C4-2B (cell line): ENCODE data around the gene VMAC.
"Not testable (repeated sequence)": the region's sequence is repeated elsewhere in the genome, so short reads cannot be mapped to it uniquely, and the experiment has no call there.

ENCODE experiments used
- H3K27ac ChIP-seq: fragments of 450-650 bp; 2 replicates; pipeline ENCODE4 v1.5.1; 2017
- ZFX ChIP-seq: fragments of 450-650 bp; IDR thresholded peaks from 2 replicates; pipeline ENCODE4 v1.6.1; 2017
- TF ChIP-seq, protein P1 (sequence below): fragments of 450-650 bp; conservative IDR thresholded peaks from 2 replicates; pipeline ENCODE4 v1.5.1; 2017; ENCODE audit warnings: mild to moderate bottlenecking

VMAC gene, protein sequence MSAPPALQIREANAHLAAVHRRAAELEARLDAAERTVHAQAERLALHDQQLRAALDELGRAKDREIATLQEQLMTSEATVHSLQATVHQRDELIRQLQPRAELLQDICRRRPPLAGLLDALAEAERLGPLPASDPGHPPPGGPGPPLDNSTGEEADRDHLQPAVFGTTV

DNA sequence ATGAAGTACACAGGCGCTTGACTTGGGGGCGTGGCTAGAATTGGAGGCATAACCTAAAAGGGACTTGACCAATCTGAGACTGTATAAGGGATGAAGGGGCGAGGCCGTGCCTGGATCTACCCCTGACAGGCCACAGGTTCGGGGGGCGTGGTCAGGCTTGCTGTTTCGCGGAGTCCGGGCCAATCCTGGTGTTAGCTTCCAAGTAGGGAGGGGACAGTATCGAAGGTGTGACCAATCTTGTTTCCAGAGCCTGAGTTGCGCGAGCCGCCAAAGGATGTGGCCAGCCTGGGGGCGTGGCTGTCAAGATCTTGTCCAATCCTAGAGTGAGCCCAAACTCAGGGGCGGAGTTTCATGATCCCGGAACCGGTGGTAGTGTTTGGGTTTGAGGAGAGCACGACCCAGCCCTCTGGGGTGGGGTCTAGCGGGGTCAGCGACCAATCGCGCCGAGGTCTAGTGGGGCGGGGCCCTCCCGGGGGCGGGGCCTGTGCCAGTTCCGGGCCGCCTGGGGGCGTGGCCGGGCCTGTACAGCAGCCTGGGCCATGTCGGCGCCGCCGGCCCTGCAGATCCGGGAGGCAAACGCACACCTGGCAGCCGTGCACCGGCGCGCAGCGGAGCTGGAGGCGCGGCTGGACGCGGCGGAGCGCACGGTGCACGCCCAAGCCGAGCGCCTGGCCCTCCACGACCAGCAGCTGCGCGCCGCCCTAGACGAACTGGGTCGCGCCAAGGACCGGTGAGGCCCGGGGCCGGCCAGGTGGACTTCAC, at the start of gene VMAC:
Gene VMAC, plus strand, starts transcription at position 521 of the 762 bp plus-strand sequence. Its CDS starts 19 bp downstream, at position 540.
- H3K27ac ChIP-seq, result peak within 1 kb of the TSS; percentile 94
- peak; percentile 76; the same call in 1 of the 2 replicates for TF ChIP-seq ZFX
- TF ChIP-seq, protein P1, sequence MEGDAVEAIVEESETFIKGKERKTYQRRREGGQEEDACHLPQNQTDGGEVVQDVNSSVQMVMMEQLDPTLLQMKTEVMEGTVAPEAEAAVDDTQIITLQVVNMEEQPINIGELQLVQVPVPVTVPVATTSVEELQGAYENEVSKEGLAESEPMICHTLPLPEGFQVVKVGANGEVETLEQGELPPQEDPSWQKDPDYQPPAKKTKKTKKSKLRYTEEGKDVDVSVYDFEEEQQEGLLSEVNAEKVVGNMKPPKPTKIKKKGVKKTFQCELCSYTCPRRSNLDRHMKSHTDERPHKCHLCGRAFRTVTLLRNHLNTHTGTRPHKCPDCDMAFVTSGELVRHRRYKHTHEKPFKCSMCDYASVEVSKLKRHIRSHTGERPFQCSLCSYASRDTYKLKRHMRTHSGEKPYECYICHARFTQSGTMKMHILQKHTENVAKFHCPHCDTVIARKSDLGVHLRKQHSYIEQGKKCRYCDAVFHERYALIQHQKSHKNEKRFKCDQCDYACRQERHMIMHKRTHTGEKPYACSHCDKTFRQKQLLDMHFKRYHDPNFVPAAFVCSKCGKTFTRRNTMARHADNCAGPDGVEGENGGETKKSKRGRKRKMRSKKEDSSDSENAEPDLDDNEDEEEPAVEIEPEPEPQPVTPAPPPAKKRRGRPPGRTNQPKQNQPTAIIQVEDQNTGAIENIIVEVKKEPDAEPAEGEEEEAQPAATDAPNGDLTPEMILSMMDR, result no peak

DNA sequence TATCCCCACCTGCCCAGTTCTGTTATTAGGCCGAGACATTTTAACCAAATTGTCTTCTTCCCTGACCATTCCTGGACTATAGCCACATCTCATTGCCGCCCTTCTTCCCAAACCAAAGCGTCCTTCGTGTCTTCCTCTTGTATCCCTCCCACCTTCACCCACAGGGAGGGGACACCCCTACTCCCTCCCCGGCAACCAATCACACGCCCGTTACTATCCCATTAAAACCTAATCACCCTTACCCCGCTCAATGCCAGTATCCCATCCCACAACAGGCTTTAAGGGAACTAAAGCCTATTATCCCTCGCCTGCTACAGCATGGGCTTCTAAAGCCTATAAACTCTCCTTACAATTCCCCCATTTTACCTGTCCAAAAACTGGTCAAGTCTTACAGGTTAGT, 49.5 kb upstream of the VMAC start:
- H3K27ac ChIP-seq, result not testable (repeated sequence)

DNA sequence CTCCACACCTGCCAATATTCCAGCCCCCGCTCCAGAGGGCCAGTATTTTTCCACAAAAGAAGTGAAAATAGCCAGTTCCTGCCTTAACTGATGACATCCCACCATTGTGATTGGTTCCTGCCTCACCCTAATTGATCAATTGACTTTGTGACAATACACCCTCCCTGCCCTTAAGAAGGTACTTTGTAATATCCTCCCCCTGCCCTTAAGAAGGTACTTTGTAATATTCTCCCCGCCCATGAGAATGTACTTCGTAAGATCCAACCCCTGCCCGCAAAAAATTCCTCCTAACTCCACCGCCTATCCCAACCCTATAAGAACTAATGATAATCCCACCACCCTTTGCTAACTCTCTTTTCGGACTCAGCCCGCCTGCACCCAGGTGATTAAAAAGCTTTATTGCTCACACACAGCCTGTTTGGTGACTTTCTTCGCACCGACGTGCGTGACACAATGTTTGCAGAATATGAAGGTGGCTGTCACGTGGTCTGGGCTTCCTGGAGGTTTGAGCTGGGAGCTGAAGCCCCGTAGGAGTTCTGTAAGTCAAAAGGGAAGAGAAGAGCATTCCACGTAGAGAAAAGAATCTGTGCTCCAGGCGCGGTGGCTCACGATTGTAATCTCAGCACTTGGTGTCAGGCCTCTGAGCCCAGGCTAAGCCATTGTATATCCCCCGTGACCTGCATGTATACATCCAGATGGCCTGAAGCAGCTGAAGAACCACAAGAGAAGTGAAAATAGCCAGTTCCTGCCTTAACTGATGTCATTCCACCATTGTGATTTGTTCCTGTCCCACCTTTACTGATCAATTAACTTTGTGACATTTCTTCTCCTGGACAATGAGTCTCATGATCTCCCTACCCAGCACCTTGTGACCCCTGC, 47.2 kb upstream of the VMAC start:
- H3K27ac ChIP-seq, result no peak overlapping the region
- TF ChIP-seq, protein P1, result no peak
- TF ChIP-seq ZFX, result no peak

DNA sequence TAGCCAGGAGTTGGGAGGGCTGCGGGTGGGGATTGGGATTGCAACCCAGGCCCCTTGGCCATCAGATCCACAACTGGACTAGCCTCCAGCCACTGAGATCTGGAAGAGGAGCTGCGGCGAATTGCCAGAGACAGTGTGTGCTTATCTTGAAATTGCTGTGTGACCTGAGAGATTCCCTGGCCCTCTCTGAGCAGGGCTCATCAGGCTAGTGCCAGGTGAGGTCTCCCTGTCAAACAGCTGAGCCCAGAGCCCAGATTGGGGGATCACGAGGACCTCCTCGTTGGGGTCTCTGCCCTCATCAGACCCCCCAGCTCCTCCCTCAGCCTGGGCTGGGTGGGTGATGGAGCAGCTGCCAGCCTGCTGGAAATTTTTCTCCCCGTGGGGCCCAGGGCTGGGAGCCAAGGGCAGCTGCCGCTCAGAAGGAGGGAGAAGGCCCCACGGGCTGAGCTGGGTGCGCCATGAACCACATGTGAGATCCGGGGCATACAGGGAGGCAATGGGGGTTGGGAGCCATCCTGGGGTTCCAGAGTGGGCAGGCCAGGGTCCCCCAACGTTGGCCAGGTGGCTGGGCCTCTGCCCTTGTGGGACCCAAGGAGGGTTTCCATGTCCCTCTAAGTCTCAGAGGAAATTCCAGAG, 41.5 kb upstream of the VMAC start:
- H3K27ac ChIP-seq, result no peak overlapping the region
- TF ChIP-seq ZFX, result no peak
- TF ChIP-seq, protein P1, result no peak

DNA sequence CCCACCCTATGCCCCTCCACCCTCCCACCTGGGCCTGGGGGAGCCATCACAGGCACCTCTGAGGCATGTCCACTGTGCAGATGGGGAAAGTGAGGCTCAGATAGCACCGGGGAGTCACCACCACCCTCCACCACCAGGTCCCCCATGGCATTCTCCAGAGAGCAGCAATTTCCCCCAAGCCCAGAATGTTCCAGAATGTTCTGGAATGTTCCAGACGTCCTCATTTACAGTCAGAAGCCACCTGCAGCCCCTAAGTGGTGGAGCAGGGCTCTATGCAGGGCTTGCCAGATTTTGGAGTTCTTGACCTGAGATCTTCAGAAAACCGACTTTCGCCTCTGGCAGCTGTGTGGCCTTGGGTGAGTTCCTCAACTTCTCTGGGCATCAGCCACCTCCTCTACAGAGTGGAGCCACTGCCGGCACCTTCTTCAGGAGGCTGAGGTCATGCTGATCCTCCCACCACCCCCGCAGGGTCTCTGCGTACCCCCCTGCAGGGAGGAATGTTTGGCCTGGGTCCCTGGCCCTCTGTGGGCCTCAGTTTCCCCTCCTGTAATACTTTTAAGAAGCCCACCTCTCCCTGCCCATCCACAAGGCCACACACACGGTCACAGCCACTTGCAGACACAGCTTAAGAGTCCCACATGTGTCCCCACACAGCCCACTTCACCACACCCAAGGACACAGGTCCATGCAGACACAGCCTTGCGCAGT, 40.5 kb upstream of the VMAC start:
- no peak overlapping the region for H3K27ac ChIP-seq
- no peak for TF ChIP-seq ZFX
- TF ChIP-seq, protein P1, result no peak

DNA sequence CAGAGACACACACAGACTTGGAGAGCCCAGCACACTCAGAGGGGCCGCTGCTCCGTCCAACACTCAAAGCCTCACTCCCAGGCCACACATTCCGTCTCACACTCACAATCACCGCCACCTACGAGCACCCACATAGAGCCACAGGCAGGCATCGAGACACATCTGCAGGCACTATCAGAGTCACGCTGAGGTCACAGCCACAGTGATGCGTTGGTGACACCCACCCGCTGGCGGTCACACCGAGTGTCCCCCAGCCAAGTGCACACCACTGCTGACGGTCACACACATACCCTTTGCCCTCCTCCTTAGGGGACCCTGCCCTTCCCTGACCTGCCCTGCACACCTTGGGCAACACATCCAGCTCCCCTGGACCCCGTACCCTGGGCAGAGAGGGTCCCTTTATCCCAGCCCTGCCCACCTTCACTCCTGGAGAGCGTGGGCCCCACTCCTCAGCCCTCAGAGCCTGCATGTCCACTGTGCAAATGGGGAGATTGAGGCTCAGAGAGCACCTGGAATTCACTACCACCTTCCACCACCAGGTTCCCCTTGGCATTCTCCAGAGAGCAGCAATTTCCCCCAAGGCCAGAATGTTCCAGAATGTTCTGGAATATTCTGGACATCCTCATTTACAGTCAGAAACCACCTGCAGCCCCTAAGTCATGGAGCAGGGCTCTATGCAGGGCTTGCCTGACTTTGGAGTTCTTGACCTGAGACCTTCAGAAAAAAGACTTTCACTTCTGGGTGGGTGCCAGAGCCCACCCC, 39.8 kb upstream of the VMAC start:
- TF ChIP-seq, protein P1, result no peak
- no peak for TF ChIP-seq ZFX
- no peak overlapping the region for H3K27ac ChIP-seq

DNA sequence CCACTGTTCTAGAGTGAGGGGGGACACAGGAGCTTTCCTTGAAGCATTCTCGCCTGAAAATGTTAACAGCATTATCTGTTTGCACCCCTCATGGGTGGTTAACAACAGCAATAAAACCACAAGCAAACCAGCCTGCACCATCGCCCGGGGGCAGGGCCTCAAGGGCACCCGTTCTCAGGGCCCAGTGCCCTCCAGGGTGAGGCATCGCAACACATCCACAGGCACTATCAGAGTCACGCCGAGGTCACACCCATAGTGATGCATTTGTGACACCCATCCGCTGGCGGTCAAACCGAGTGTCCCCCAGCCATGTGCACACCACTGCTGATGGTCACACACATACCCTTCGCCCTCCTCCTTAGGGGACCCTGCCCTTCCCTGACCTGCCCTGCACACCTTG, 38.9 kb upstream of the VMAC start:
- H3K27ac ChIP-seq, result no peak overlapping the region
- TF ChIP-seq ZFX, result no peak
- TF ChIP-seq, protein P1, result no peak
